T1000 (cell line): ENCODE results near the gene CEP152.
"Not testable (repeated sequence)": the region's sequence is repeated elsewhere in the genome, so short reads cannot be mapped to it uniquely, and the experiment has no call there.

ENCODE experiments used
- DNase-seq: peaks from one replicate; lab custom pipeline; 2025; ENCODE audit warnings: mixed read lengths; lab: John Stamatoyannopoulos, UW

The CEP152 gene

GRCh38 chr15:48810414-48811324, at the start of gene CEP152:
CEP152 (minus strand) TSS chr15:48811069; CDS start chr15:48805649, 5,420 bp downstream.
- peak; percentile 97 for DNase-seq

GRCh38 chr15:48859426-48859825, 48.6 kb upstream of the CEP152 start:
- DNase-seq = no peak

GRCh38 chr15:48858401-48858800, 47.5 kb upstream of the CEP152 start:
- DNase-seq = no peak

- DNase-seq = no peak
Measured at GRCh38 chr15:48856942-48857341, 46.1 kb upstream of the CEP152 start.

GRCh38 chr15:48855501-48856440, 44.9 kb upstream of the CEP152 start:
- DNase-seq = no peak

GRCh38 chr15:48854434-48854833, 43.6 kb upstream of the CEP152 start:
- DNase-seq = not testable (repeated sequence)

GRCh38 chr15:48851956-48852355, 41.1 kb upstream of the CEP152 start:
- no peak for DNase-seq

GRCh38 chr15:48850648-48851047, 39.8 kb upstream of the CEP152 start:
- no peak for DNase-seq

- DNase-seq = no peak
Measured at GRCh38 chr15:48845123-48845522, 34.3 kb upstream of the CEP152 start.

- no peak for DNase-seq
Measured at GRCh38 chr15:48842501-48842900, 31.6 kb upstream of the CEP152 start.

GRCh38 chr15:48834756-48835155, 23.9 kb upstream of the CEP152 start:
- no peak for DNase-seq

- no peak for DNase-seq
Measured at GRCh38 chr15:48833526-48834239, 22.8 kb upstream of the CEP152 start.

- DNase-seq = no peak
Measured at GRCh38 chr15:48832648-48833047, 21.8 kb upstream of the CEP152 start.

- no peak for DNase-seq
Measured at GRCh38 chr15:48828906-48829305, 18.0 kb upstream of the CEP152 start.

GRCh38 chr15:48828471-48828870, 17.6 kb upstream of the CEP152 start:
- no peak for DNase-seq

- no peak for DNase-seq
Measured at GRCh38 chr15:48825075-48825474, 14.2 kb upstream of the CEP152 start.

- DNase-seq = no peak
Measured at GRCh38 chr15:48823706-48824105, 12.8 kb upstream of the CEP152 start.

- no peak for DNase-seq
Measured at GRCh38 chr15:48823237-48823636, 12.4 kb upstream of the CEP152 start.

GRCh38 chr15:48814286-48814685, 3.4 kb upstream of the CEP152 start:
- no peak for DNase-seq

- DNase-seq = no peak
Measured at GRCh38 chr15:48811325-48811958, 573 bp upstream of the CEP152 start.

GRCh38 chr15:48806151-48806550, 4.7 kb downstream of the CEP152 start:
- no peak for DNase-seq
